HG02884 (cell line): ENCODE measurements around the gene TLCD2.
"Not testable (repeated sequence)": the region's sequence is repeated elsewhere in the genome, so short reads cannot be mapped to it uniquely, and the experiment has no call there.

ENCODE experiments used
- ATAC-seq: cut with Tn5 transposase; IDR thresholded peaks from one replicate; pipeline ENCODE4 v1.9.1; 2021; ENCODE audit warnings: mild to moderate bottlenecking, moderate library complexity; ENCODE audit not compliant: unreplicated experiment

Gene TLCD2

GRCh38 chr17:1709971-1710806, at the start of gene TLCD2:
Gene TLCD2, minus strand, starts transcription at chr17:1710377. Its CDS starts 135 bp downstream, at chr17:1710242.
- ATAC-seq = no peak

DNA sequence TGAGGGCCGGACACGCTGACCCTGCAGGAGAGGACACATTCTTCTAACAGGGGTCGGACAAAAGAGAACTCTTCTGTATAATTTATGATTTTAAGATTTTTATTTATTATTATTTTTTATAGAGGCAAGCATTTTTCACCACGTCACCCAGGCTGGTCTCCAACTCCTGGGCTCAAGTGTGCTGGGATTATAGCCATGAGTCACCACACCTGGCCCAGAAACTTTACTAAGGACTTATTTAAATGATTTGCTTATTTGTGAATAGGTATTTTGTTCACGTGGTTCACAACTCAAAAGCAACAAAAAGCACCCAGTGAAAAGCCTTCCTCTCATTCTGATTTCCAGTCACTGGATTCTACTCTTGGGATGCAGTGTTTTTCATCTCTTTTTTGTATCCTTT, 49.4 kb upstream of the TLCD2 start:
- ATAC-seq = no peak

DNA sequence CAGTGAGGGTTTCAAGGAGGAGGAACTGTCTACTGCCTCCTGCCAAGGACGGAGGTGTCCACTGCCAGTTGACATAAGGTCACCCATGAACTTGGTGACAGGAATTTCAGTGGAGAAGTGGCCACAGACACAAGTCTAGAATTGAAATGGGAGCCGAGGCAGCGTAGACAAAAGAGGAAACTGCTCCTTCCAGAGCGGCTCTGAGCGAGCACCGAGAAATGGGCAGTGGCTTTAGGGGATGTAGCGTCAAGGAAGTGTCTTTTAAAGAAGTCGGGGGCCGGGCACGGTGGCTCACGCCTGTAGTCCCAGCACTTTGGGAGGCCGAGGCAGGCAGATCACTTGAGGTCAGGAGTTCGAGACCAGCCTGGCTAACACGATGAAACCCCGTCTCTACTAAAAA, 48.6 kb upstream of the TLCD2 start:
- ATAC-seq = no peak

GRCh38 chr17:1755827-1756262, 45.7 kb upstream of the TLCD2 start:
- ATAC-seq = no peak

GRCh38 chr17:1755252-1755826, 45.2 kb upstream of the TLCD2 start:
- ATAC-seq = no peak

DNA sequence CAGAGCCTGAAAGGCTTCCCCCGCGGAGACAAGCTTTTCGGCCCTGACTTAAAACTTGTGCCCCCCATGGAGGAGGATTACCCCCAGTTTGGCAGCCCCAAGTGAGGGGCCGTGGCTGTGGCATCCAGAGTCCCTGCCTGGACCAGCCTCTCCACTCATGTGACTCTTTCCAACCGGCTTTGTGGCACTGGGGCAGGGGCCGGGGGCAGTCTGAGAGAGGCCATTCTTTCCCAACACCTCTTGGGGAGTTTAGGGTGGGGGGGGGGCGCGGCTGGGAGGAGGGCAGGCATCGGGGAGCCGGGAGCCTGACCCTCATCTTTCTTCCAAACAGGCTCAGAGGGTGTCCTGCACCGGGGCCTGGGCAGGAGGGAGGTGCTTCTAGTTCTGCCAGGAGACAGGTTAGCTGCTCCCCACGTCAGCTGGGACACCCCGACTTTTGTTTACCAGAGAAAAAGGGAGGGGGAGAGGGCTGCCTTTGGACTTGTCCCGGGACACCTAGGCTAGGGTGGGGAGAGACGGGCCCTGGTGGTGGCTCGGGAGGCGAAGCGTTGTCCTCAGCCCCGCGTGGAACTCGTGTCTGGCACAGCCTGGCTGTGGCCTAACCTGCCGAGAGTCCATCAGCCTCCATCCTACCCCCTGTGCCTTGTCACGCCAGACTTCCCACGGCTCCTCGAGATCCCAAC, 44.4 kb upstream of the TLCD2 start:
- no peak for ATAC-seq

DNA sequence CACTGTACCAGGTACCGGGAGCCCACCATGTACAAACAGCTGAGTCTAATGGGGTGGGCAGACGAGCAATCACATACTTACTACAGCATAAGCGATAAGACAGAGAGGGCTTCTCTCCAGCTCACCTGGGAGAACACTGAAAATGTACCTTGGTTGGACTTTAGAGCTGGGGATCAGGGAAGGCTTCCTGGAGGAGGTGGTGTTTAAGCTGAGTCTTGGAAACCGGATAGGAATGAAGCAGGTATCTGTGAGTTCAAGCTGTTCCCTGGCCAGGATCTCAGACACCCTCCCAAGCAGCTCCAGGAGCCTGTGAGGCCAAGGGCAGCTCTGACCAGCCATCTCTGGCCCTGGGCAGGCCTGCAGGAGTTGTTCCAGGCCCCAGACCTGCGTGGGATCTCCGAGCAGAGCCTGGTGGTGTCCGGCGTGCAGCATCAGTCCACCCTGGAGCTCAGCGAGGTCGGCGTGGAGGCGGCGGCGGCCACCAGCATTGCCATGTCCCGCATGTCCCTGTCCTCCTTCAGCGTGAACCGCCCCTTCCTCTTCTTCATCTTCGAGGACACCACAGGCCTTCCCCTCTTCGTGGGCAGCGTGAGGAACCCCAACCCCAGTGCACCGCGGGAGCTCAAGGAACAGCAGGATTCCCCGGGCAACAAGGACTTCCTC, 43.7 kb upstream of the TLCD2 start:
- no peak for ATAC-seq

- no peak for ATAC-seq
Measured at GRCh38 chr17:1752425-1753262, 42.5 kb upstream of the TLCD2 start.

- no peak for ATAC-seq
Measured at GRCh38 chr17:1750628-1751027, 40.5 kb upstream of the TLCD2 start.

DNA sequence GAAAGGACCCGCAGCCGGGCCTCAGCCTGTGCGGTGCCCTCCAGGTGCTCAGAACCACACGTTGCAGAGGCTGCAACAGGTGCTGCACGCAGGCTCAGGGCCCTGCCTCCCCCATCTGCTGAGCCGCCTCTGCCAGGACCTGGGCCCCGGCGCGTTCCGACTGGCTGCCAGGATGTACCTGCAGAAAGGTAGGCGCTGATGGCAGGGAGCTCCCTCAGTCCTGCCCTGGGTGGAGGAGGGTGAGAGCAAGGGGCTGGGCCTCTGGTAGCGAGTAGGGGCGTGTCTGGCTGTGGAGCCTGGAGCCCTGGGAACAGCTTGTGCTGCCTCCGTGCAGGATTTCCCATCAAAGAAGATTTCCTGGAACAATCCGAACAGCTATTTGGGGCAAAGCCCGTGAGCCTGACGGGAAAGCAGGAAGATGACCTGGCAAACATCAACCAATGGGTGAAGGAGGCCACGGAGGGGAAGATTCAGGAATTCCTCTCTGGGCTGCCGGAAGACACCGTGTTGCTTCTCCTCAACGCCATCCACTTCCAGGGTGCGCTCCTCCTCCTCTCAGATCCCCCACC, 36.9 kb upstream of the TLCD2 start:
- ATAC-seq = no peak

- no peak for ATAC-seq
Measured at GRCh38 chr17:1745513-1746020, 35.4 kb upstream of the TLCD2 start.

- ATAC-seq = no peak
Measured at GRCh38 chr17:1744551-1745512, 34.7 kb upstream of the TLCD2 start.

DNA sequence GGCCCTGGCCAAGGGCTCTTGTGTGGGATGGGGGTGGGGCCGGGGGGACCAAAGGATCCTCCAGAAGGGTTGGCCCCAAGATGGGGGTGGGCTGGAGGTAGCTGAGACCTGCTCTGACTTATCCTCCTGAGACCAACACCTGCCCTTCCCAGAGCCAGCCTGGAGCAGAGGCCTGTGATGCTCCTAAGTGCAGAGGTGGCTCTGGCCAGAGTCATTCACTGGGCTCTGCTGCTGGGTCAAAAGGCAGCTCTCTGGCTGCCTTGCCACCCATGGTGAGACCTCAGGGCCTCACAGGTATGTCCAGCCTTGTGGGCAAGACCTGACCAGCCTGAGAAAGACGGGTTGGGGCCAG, 32.9 kb upstream of the TLCD2 start:
- no peak for ATAC-seq

GRCh38 chr17:1742371-1743087, 32.4 kb upstream of the TLCD2 start, which contains the start of gene SERPINF2:
Gene SERPINF2, plus strand, starts transcription at chr17:1742871. Its CDS starts 2,125 bp downstream, at chr17:1744996.
- no peak for ATAC-seq

GRCh38 chr17:1741899-1742298, 31.7 kb upstream of the TLCD2 start:
- not testable (repeated sequence) for ATAC-seq

DNA sequence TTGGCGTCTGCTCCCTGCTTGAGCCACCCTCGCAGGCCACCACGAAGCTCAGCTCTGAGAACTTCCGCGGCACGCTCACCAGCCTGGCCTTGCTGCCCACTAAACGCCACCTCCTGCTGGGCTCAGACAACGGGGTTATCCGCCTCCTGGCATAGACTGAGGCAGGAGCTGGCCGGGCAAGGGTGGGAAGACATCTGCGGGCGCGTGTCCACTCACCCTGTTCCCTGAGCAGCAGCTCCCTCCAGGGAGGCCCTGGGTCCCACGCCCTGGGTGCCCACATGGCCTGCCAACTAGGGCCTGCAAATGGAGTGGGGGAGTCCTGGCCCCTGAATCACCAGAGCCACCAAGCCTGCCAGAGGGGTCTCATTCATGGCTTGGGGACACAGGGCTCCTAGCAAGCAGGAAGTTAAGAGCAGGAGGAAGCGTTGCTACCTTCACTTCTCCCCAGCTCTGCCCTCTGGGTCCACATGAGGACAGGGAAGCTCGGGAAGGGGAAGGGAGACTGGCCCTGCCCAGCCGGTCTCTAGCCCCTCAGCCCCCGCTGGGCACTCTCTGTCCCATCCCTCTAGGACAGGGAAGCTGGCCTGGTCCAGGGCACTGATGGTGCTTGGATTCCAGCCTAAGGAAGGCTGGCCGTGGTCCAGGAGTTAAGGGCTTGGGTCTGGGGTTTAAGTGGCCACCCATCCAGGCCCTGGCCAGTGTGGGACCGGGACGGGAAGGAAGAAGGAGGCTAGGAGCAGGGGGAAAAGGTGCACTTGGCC, 27.5 kb upstream of the TLCD2 start:
- no peak for ATAC-seq
